ENCODE data around the gene UBE2E2. TPM values are rescaled to one million over a fixed set of nuclear protein-coding genes. Genes with fewer than 3 reads are reported as not detected.

UBE2E2 gene
- total RNA-seq (44.2 and 45.0 TPM in 2 replicates), polyA plus RNA-seq (16.0 and 27.9 TPM in 2 replicates), polyA minus RNA-seq (26.9 and 35.4 TPM in 2 replicates)
- 36.7 TPM for total RNA-seq (2013)

DNA sequence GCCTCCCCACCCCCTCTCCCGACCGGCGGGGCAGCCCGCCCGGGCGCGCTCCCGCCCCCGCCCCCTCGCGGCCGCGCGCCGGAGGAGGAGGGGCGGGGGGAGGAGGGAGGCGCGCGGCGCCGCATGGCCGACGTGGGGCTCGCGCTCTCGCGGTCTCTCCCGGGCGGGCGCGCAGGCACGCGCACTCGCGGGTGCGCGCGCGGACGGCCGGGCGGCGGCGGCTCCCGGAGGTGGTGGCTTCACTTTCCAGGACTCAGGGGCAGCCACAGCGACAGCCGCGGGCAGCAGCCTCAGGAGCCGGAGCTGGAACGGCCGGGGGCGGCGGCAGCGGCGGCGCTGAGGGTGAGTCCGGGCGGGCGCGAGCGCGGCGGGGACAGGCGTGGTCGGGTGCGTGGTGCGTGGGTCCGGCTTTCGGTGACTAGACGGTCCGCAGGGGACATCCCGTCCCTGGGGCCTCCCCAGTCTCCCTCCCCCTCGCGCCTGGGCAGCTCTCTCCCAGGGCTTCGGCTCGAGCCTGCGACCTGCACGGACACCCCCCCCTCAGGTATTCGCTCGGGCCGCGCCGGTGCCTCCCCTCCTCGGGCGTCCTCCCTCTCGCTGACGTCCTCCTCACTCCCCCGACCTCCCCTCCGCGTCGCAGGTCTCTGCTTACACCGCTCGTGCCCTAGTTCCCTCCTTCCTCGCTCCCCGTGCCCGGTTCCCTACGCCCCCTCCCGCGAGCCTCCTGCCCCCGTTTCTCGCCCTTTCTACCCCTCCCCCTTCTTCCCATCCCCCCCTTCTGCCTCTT is at the start of gene UBE2E2:
Gene UBE2E2 (plus strand): TSS at position 407 of the 787 bp plus-strand sequence.
- no peaks in the 10 kb centered on the region for H3K9me3 ChIP-seq (ENCODE audit: control extremely low read depth in 1 of 3, control insufficient read depth in 2 of 3, insufficient read depth in 1 of 3, low read length in 2 of 3)
- peak within 1 kb of the TSS; percentile 97 for H3K4me3 Mint-ChIP-seq
- H3K36me3 ChIP-seq (replicated peaks in 1 of 2; ENCODE audit: control extremely low read depth in 1 of 2, control insufficient read depth in 1 of 2, extremely low read depth in 1 of 2, insufficient read depth in 2 of 2, low read length in 1 of 2): no peaks in the 10 kb centered on the region
- CTCF ChIA-PET: no interaction called here
- H3K4me3 ChIP-seq (ENCODE audit: control extremely low read depth in 1 of 5, extremely low read depth in 1 of 5, insufficient read depth in 1 of 5, low read depth in 2 of 5, low read length in 4 of 5): peak within 1 kb of the TSS; percentile 62 to 97 (median 90)
- POLR2A ChIA-PET: no interaction called here
- WGBS (ENCODE audit: insufficient coverage): under 1% methylated on average over 91 of the region's 101 CpGs
- H4K20me1 ChIP-seq (ENCODE audit: control insufficient read depth, insufficient read depth, low read length, poor library complexity, severe bottlenecking): no peaks in the 10 kb centered on the region
- TF ChIP-seq, protein P1, sequence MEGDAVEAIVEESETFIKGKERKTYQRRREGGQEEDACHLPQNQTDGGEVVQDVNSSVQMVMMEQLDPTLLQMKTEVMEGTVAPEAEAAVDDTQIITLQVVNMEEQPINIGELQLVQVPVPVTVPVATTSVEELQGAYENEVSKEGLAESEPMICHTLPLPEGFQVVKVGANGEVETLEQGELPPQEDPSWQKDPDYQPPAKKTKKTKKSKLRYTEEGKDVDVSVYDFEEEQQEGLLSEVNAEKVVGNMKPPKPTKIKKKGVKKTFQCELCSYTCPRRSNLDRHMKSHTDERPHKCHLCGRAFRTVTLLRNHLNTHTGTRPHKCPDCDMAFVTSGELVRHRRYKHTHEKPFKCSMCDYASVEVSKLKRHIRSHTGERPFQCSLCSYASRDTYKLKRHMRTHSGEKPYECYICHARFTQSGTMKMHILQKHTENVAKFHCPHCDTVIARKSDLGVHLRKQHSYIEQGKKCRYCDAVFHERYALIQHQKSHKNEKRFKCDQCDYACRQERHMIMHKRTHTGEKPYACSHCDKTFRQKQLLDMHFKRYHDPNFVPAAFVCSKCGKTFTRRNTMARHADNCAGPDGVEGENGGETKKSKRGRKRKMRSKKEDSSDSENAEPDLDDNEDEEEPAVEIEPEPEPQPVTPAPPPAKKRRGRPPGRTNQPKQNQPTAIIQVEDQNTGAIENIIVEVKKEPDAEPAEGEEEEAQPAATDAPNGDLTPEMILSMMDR (IDR thresholded peaks at IDR 0.05): no peak
- TF ChIP-seq EZH2 (IDR thresholded peaks at IDR 0.05; ENCODE audit: borderline replicate concordance, insufficient read depth, low read depth, low read length, poor library complexity, severe bottlenecking): no peak
- H3K4me1 ChIP-seq (ENCODE audit: control insufficient read depth in 2 of 2, insufficient read depth in 2 of 2, low read length in 2 of 2): peaks cover 13% of the 10 kb centered on the region in 2 donors
- H3K27me3 Mint-ChIP-seq: no peaks in the 10 kb centered on the region
- peak within 1 kb of the TSS; percentile 85 for H3K4me2 ChIP-seq (replicated peaks; ENCODE audit: low read depth, low read length, poor library complexity, severe bottlenecking)
- peak within 1 kb of the TSS; percentile 88 for H2AFZ ChIP-seq (ENCODE audit: insufficient read depth, low read depth, low read length, poor library complexity, severe bottlenecking)
- ATAC-seq (ENCODE audit: low read depth) (peak; percentile 77), DNase-seq (peak; percentile 90)
- peak within 1 kb of the TSS; percentile 98 for H3K9ac ChIP-seq (ENCODE audit: low read length)
- peaks cover 31% of the 10 kb centered on the region for H3K79me2 ChIP-seq (ENCODE audit: control insufficient read depth, insufficient read depth, low read length)
- intact Hi-C loops (cut with micrococcal nuclease): loop anchor here (1.0 to 10.0 kb wide), 6 partner anchors 202 to 744 kb away; partner anchors contain the start of genes NKIRAS1 and UBE2E1
- peaks cover 35% of the 10 kb centered on the region for H3K4me1 Mint-ChIP-seq
- H3K27ac ChIP-seq (ENCODE audit: low read length in 2 of 2): peak within 1 kb of the TSS; percentile 66 to 78
- no peaks in the 10 kb centered on the region for H3K27me3 ChIP-seq (replicated peaks in 1 of 4; ENCODE audit: control extremely low read depth in 1 of 4, control insufficient read depth in 3 of 4, insufficient read depth in 4 of 4, low read length in 3 of 4)
- peak within 1 kb of the TSS; percentile 86 for H3K27ac Mint-ChIP-seq
- no peaks in the 10 kb centered on the region for H3K9me3 Mint-ChIP-seq (ENCODE audit: insufficient read depth)

DNA sequence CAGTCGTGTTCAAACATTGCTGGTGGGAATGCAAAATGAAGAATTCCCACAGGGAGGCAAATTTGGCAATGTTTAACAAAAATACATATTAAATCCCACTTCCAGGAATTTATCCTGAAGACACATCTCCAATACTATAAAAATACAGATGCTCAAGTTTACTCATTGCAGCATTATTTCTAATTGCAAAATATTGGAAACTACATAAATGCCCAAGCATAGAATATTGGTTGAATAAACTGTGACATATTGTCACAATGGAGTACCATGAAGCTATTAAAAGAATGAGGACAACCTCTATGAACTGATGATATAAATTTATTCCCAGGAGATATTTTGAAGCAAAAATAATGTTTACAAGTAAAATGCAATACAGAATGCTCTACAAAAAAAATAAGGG is 49.7 kb upstream of the UBE2E2 start:
- WGBS (ENCODE audit: insufficient coverage): no CpG with 5 or more reads among the region's 1 CpG
- no peak overlapping the region for H2AFZ ChIP-seq (ENCODE audit: insufficient read depth, low read depth, low read length, poor library complexity, severe bottlenecking)
- no peaks in the 10 kb centered on the region for H4K20me1 ChIP-seq (ENCODE audit: control insufficient read depth, insufficient read depth, low read length, poor library complexity, severe bottlenecking)
- ChIA-PET POLR2A (no interaction called here), CTCF (no interaction called here)
- no peaks in the 10 kb centered on the region for H3K27me3 ChIP-seq (replicated peaks in 1 of 4; ENCODE audit: control extremely low read depth in 1 of 4, control insufficient read depth in 3 of 4, insufficient read depth in 4 of 4, low read length in 3 of 4)
- Mint-ChIP-seq H3K27me3 (no peaks in the 10 kb centered on the region), H3K9me3 (ENCODE audit: insufficient read depth) (no peaks in the 10 kb centered on the region), H3K4me3 (no peak overlapping the region), H3K4me1 (no peaks in the 10 kb centered on the region), H3K27ac (no peak overlapping the region)
- DNase-seq: no peak
- H3K4me2 ChIP-seq (replicated peaks; ENCODE audit: low read depth, low read length, poor library complexity, severe bottlenecking): no peak overlapping the region
- intact Hi-C loops (cut with micrococcal nuclease): no loop called here
- no peak overlapping the region for H3K9ac ChIP-seq (ENCODE audit: low read length)
- H3K4me3 ChIP-seq (ENCODE audit: control extremely low read depth in 1 of 5, extremely low read depth in 1 of 5, insufficient read depth in 1 of 5, low read depth in 2 of 5, low read length in 4 of 5): no peak overlapping the region
- no peaks in the 10 kb centered on the region for H3K79me2 ChIP-seq (ENCODE audit: control insufficient read depth, insufficient read depth, low read length)
- no peaks in the 10 kb centered on the region for H3K36me3 ChIP-seq (replicated peaks in 1 of 2; ENCODE audit: control extremely low read depth in 1 of 2, control insufficient read depth in 1 of 2, extremely low read depth in 1 of 2, insufficient read depth in 2 of 2, low read length in 1 of 2)
- no peak overlapping the region for H3K27ac ChIP-seq (ENCODE audit: low read length in 2 of 2)
- no peak for TF ChIP-seq EZH2 (IDR thresholded peaks at IDR 0.05; ENCODE audit: borderline replicate concordance, insufficient read depth, low read depth, low read length, poor library complexity, severe bottlenecking)
- TF ChIP-seq, protein P1 (IDR thresholded peaks at IDR 0.05): no peak
- no peak for ATAC-seq (ENCODE audit: low read depth)
- no peaks in the 10 kb centered on the region for H3K4me1 ChIP-seq (ENCODE audit: control insufficient read depth in 2 of 2, insufficient read depth in 2 of 2, low read length in 2 of 2)
- H3K9me3 ChIP-seq (ENCODE audit: control extremely low read depth in 1 of 3, control insufficient read depth in 2 of 3, insufficient read depth in 1 of 3, low read length in 2 of 3): peaks cover 3% of the 10 kb centered on the region in 3 donors

All from B cell (primary cell).